Esophagus muscularis mucosa (tissue), 4 donors: ENCODE results near the gene MBD5.

ENCODE experiments used
- CTCF ChIP-seq, 3 experiments: fragments of 200-600 bp in 2 of 3; fragments of 450-650 bp in 1 of 3; sonication (generic) in 2 of 3; IDR thresholded peaks; one replicate each; pipeline ENCODE4 v1.5.1; 2017 to 2019; ENCODE audit warnings: antibody characterized with exemption in 3 of 3, mild to moderate bottlenecking in 2 of 3, moderate library complexity in 1 of 3
- EP300 ChIP-seq: sonication (generic); formaldehyde crosslinking; IDR thresholded peaks from one replicate; pipeline ENCODE4 v1.6.1; 2017; ENCODE audit warnings: antibody characterized with exemption
- POLR2A ChIP-seq: fragments of 450-650 bp; IDR thresholded peaks from one replicate; pipeline ENCODE4 v1.6.1; 2017; ENCODE audit warnings: antibody characterized with exemption, moderate library complexity, mild to moderate bottlenecking, low read depth
- POLR2AphosphoS5 ChIP-seq, 2 donors: sonication (generic); formaldehyde crosslinking; IDR thresholded peaks; one replicate each; pipeline ENCODE4 v1.6.1; 2017; ENCODE audit warnings: antibody characterized with exemption in 2 of 2

DNA sequence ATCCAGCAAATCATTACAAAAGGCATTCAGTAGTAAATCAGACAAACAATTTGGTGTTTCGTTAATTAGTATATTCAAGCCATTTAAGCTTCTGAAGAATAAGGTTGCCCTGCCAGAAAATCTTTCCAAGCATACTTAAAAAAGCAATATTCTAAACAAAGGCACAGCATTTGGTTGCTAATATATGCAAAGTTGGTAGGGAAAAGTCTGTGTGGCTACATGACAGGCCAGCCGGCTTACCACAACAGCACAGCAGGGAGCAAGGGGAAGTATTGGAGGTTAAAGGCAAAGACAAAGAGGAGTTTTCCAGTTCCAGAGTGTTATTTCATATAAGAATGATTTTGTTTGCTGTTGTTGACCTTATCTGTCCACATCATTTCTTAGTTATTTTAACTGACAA lies 282.3 kb downstream of the MBD5 start:
- TF ChIP-seq POLR2A = no peak
- TF ChIP-seq CTCF (IDR thresholded peaks at IDR 0.05) = no peak
- no peak for TF ChIP-seq POLR2AphosphoS5 (IDR thresholded peaks at IDR 0.05)
- TF ChIP-seq EP300 = no peak
